Skin epidermis (tissue), 12 donors: ENCODE results near the gene BMP4.

Experiments used
- H3K27ac ChIP-seq, 21 experiments: fragments of 200-600 bp; sonication (generic) in 11 of 21; one replicate each; pipeline ENCODE4 v1.5.0; 2020; ENCODE audit warnings: mild to moderate bottlenecking in 3 of 21, inconsistent platforms in 2 of 21, moderate library complexity in 2 of 21
- H3K4me3 ChIP-seq, 7 experiments: fragments of 200-600 bp; sonication (generic) in 2 of 7; one replicate each; pipeline ENCODE4 v1.5.0; 2020; ENCODE audit warnings: inconsistent platforms in 2 of 7, mild to moderate bottlenecking in 2 of 7, moderate library complexity in 1 of 7

BMP4 gene

GRCh38 chr14:53908416-53908815 is 48.2 kb downstream of the BMP4 start:
- H3K27ac ChIP-seq = no peak overlapping the region
- no peak overlapping the region for H3K4me3 ChIP-seq

GRCh38 chr14:53902307-53902706 is 54.3 kb downstream of the BMP4 start:
- no peak overlapping the region for H3K27ac ChIP-seq
- no peak overlapping the region for H3K4me3 ChIP-seq

GRCh38 chr14:53900499-53900898 is 56.1 kb downstream of the BMP4 start:
- Histone ChIP-seq H3K27ac (no peak overlapping the region), H3K4me3 (no peak overlapping the region)
